GM23338 (cell line): ENCODE measurements around the gene RAPGEF4. TPM values are rescaled to one million over a fixed set of nuclear protein-coding genes. Genes with fewer than 3 reads are reported as not detected.

Experiments
- ATAC-seq: fragments of 200-7000 bp; cut with Tn5 transposase; 3 replicates; pipeline ENCODE4 v1.9.1; 2020
- DNase-seq: peaks from one replicate; pipeline ENCODE4 v3.0.0-alpha.2; 2015; ENCODE audit warnings: low spot score
- H2AFZ ChIP-seq: fragments of 200-600 bp; sonication (generic); 2 replicates; pipeline ENCODE4 v1.8.0; 2016; ENCODE audit warnings: antibody characterized with exemption, mild to moderate bottlenecking, moderate library complexity
- H3F3A ChIP-seq: fragments of 200-600 bp; sonication (generic); replicated peaks from 2 replicates; pipeline ENCODE4 v1.8.0; 2017; ENCODE audit warnings: antibody characterized with exemption, mixed run types, low read depth
- H3K27ac ChIP-seq: fragments of 200-600 bp; sonication (generic); 2 replicates; pipeline ENCODE4 v1.6.1; 2016; ENCODE audit warnings: low read depth
- H3K27me3 ChIP-seq: fragments of 200-600 bp; sonication (generic); 2 replicates; pipeline ENCODE4 v1.8.0; 2016; ENCODE audit warnings: mild to moderate bottlenecking, mixed run types, moderate library complexity; ENCODE audit not compliant: insufficient read depth
- H3K36me3 ChIP-seq: fragments of 200-600 bp; sonication (generic); 2 replicates; pipeline ENCODE4 v1.8.0; 2016; ENCODE audit warnings: mild to moderate bottlenecking; ENCODE audit not compliant: insufficient read depth
- H3K4me1 ChIP-seq: fragments of 200-600 bp; sonication (generic); 2 replicates; pipeline ENCODE4 v1.8.0; 2016; ENCODE audit warnings: mild to moderate bottlenecking, moderate library complexity; ENCODE audit not compliant: insufficient read depth
- H3K4me2 ChIP-seq: fragments of 200-600 bp; sonication (generic); 2 replicates; pipeline ENCODE4 v1.7.1; 2017; ENCODE audit warnings: mixed run types
- H3K4me3 ChIP-seq: fragments of 200-600 bp; sonication (generic); 2 replicates; pipeline ENCODE4 v1.6.1; 2016; ENCODE audit warnings: mixed run types
- H3K79me2 ChIP-seq: fragments of 200-600 bp; sonication (generic); replicated peaks from 2 replicates; pipeline ENCODE4 v1.8.0; 2017; ENCODE audit warnings: mild to moderate bottlenecking; ENCODE audit not compliant: insufficient read depth
- H3K9me2 ChIP-seq: fragments of 200-600 bp; sonication (generic); 2 replicates; pipeline ENCODE4 v1.8.0; 2017; ENCODE audit not compliant: insufficient read depth
- H4K20me1 ChIP-seq: fragments of 200-600 bp; sonication (generic); replicated peaks from 2 replicates; pipeline ENCODE4 v1.8.0; 2017; ENCODE audit warnings: mild to moderate bottlenecking; ENCODE audit not compliant: insufficient read depth
- H3K27ac Mint-ChIP-seq: 2 replicates; pipeline ENCODE4 v1.8.0; 2020; ENCODE audit warnings: inconsistent platforms, mild to moderate bottlenecking, moderate library complexity, mixed read lengths
- H3K27me3 Mint-ChIP-seq: 3 replicates; pipeline ENCODE4 v1.8.0; 2022; ENCODE audit warnings: low read depth, mild to moderate bottlenecking, moderate library complexity, mixed read lengths, inconsistent platforms; ENCODE audit not compliant: insufficient read depth, poor library complexity
- H3K36me3 Mint-ChIP-seq: 3 replicates; pipeline ENCODE4 v1.8.0; 2021; ENCODE audit warnings: low read depth, mild to moderate bottlenecking, inconsistent platforms, moderate library complexity, mixed read lengths
- H3K4me1 Mint-ChIP-seq: 3 replicates; pipeline ENCODE4 v1.8.0; 2020; ENCODE audit warnings: mild to moderate bottlenecking, inconsistent platforms, mixed read lengths
- H3K4me3 Mint-ChIP-seq: 3 replicates; pipeline ENCODE4 v1.8.0; 2021; ENCODE audit warnings: moderate library complexity, mild to moderate bottlenecking, inconsistent platforms, mixed read lengths
- H3K9me3 Mint-ChIP-seq: 3 replicates; pipeline ENCODE4 v1.8.0; 2020; ENCODE audit warnings: moderate library complexity, mild to moderate bottlenecking, inconsistent platforms, mixed read lengths
- CREB1 ChIP-seq: fragments of 250-450 bp; sonication (Bioruptor Pico); IDR thresholded peaks from 2 replicates; pipeline ENCODE4 v1.5.0; 2020; ENCODE audit warnings: low read depth, mild to moderate bottlenecking, moderate library complexity
- EZH2 ChIP-seq: fragments of 200-600 bp; sonication (generic); IDR thresholded peaks from one replicate; pipeline ENCODE4 v1.8.0; 2017; ENCODE audit warnings: antibody characterized with exemption, mild to moderate bottlenecking, low read depth; ENCODE audit not compliant: unreplicated experiment
- EZH2phosphoT487 ChIP-seq: fragments of 200-600 bp; sonication (generic); IDR thresholded peaks from one replicate; pipeline ENCODE4 v1.8.1; 2018; ENCODE audit warnings: antibody characterized with exemption; ENCODE audit not compliant: unreplicated experiment
- NANOG ChIP-seq: IDR thresholded peaks from 2 replicates; pipeline ENCODE4 v1.6.1; 2016; ENCODE audit warnings: antibody characterized with exemption, borderline replicate concordance
- POLR2AphosphoS5 ChIP-seq: IDR thresholded peaks from 2 replicates; pipeline ENCODE4 v1.6.1; 2016; ENCODE audit warnings: antibody characterized with exemption, low read depth
- STAT1 ChIP-seq: IDR thresholded peaks from one replicate; pipeline ENCODE4 v1.6.1; 2016; ENCODE audit warnings: antibody characterized with exemption; ENCODE audit not compliant: unreplicated experiment
- ZNF114 ChIP-seq: fragments of 250-450 bp; sonication (Bioruptor Pico); IDR thresholded peaks from 2 replicates; pipeline ENCODE4 v1.5.0; 2020; ENCODE audit warnings: mild to moderate bottlenecking, moderate library complexity
- ZNF331 ChIP-seq: fragments of 250-450 bp; sonication (Bioruptor Pico); IDR thresholded peaks from 2 replicates; pipeline ENCODE4 v1.5.0; 2020; ENCODE audit warnings: low read depth, mild to moderate bottlenecking, moderate library complexity
- polyA plus RNA-seq: library from polyadenylated mRNA; unstranded; fragments of >200 nt; fragmentation: Nextera tagmentation; extraction: Ambion mirVana; gene quantifications from 2 replicates; pipeline ENCODE4 v1.2.1, GENCODE V29; 2016
- total RNA-seq: library from RNA; depleted of rRNA; stranded (reverse); fragments of >200 nt; shearing (Covaris generic); gene quantifications from 2 replicates; pipeline ENCODE4 v1.2.3, GENCODE V29; 2014
- TF ChIP-seq, protein P1 (sequence below), 2 experiments: fragments of 200-600 bp in 1 of 2; sonication (generic) in 1 of 2; conservative IDR thresholded peaks; 2 replicates each; pipeline versions ENCODE4 v1.5.1 to v1.6.1; 2016 to 2017; ENCODE audit warnings: antibody characterized with exemption in 2 of 2, low read depth in 2 of 2, mild to moderate bottlenecking in 2 of 2, moderate library complexity in 1 of 2
- TF ChIP-seq, protein P2 (sequence below): fragments of 250-450 bp; sonication (Bioruptor Pico); IDR thresholded peaks from 2 replicates; pipeline ENCODE4 v1.5.0; 2020; ENCODE audit warnings: mild to moderate bottlenecking, moderate library complexity
- TF ChIP-seq, protein P3 (sequence below): IDR thresholded peaks from one replicate; pipeline ENCODE4 v1.6.1; 2018; ENCODE audit warnings: antibody characterized with exemption; ENCODE audit not compliant: unreplicated experiment

RAPGEF4 gene
- total and polyA plus RNA-seq, 2 experiments from 2014 or later: 1.7 to 4.7 TPM

GRCh38 chr2:172926785-172927640 lies 191.4 kb downstream of the RAPGEF4 start (continued):
- TF ChIP-seq ZNF331 (CRISPR knock-in tag) (no peak), NANOG (no peak), STAT1 (no peak), EZH2phosphoT487 (no peak), ZNF114 (CRISPR knock-in tag) (no peak)
- TF ChIP-seq, protein P1, sequence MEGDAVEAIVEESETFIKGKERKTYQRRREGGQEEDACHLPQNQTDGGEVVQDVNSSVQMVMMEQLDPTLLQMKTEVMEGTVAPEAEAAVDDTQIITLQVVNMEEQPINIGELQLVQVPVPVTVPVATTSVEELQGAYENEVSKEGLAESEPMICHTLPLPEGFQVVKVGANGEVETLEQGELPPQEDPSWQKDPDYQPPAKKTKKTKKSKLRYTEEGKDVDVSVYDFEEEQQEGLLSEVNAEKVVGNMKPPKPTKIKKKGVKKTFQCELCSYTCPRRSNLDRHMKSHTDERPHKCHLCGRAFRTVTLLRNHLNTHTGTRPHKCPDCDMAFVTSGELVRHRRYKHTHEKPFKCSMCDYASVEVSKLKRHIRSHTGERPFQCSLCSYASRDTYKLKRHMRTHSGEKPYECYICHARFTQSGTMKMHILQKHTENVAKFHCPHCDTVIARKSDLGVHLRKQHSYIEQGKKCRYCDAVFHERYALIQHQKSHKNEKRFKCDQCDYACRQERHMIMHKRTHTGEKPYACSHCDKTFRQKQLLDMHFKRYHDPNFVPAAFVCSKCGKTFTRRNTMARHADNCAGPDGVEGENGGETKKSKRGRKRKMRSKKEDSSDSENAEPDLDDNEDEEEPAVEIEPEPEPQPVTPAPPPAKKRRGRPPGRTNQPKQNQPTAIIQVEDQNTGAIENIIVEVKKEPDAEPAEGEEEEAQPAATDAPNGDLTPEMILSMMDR (conservative IDR thresholded peaks at IDR 0.05; ENCODE audit: low read depth in 2 of 2): no peak

- no peaks in the 10 kb centered on the region for H3K36me3 ChIP-seq
- ATAC-seq (no peak), DNase-seq (no peak)
- H3K4me1 ChIP-seq: peaks cover 21% of the 10 kb centered on the region
- Mint-ChIP-seq H3K4me3 (no peak overlapping the region), H3K27ac (no peak overlapping the region), H3K4me1 (peaks cover 18% of the 10 kb centered on the region), H3K36me3 (no peaks in the 10 kb centered on the region), H3K9me3 (no peaks in the 10 kb centered on the region), H3K27me3 (no peaks in the 10 kb centered on the region)
- H3K4me2 ChIP-seq: no peak overlapping the region
- no peak overlapping the region for H3K27ac ChIP-seq
- no peaks in the 10 kb centered on the region for H4K20me1 ChIP-seq
- H3K79me2 ChIP-seq: no peaks in the 10 kb centered on the region
- H3K9me2 ChIP-seq: peaks cover under 1% of the 10 kb centered on the region; the same call in 1 of the 2 replicates
- no peak overlapping the region for H3K4me3 ChIP-seq
- no peak overlapping the region for H2AFZ ChIP-seq
- H3K27me3 ChIP-seq: no peaks in the 10 kb centered on the region
- H3F3A ChIP-seq: no peaks in the 10 kb centered on the region
- no peak for TF ChIP-seq EZH2
- TF ChIP-seq, protein P2, sequence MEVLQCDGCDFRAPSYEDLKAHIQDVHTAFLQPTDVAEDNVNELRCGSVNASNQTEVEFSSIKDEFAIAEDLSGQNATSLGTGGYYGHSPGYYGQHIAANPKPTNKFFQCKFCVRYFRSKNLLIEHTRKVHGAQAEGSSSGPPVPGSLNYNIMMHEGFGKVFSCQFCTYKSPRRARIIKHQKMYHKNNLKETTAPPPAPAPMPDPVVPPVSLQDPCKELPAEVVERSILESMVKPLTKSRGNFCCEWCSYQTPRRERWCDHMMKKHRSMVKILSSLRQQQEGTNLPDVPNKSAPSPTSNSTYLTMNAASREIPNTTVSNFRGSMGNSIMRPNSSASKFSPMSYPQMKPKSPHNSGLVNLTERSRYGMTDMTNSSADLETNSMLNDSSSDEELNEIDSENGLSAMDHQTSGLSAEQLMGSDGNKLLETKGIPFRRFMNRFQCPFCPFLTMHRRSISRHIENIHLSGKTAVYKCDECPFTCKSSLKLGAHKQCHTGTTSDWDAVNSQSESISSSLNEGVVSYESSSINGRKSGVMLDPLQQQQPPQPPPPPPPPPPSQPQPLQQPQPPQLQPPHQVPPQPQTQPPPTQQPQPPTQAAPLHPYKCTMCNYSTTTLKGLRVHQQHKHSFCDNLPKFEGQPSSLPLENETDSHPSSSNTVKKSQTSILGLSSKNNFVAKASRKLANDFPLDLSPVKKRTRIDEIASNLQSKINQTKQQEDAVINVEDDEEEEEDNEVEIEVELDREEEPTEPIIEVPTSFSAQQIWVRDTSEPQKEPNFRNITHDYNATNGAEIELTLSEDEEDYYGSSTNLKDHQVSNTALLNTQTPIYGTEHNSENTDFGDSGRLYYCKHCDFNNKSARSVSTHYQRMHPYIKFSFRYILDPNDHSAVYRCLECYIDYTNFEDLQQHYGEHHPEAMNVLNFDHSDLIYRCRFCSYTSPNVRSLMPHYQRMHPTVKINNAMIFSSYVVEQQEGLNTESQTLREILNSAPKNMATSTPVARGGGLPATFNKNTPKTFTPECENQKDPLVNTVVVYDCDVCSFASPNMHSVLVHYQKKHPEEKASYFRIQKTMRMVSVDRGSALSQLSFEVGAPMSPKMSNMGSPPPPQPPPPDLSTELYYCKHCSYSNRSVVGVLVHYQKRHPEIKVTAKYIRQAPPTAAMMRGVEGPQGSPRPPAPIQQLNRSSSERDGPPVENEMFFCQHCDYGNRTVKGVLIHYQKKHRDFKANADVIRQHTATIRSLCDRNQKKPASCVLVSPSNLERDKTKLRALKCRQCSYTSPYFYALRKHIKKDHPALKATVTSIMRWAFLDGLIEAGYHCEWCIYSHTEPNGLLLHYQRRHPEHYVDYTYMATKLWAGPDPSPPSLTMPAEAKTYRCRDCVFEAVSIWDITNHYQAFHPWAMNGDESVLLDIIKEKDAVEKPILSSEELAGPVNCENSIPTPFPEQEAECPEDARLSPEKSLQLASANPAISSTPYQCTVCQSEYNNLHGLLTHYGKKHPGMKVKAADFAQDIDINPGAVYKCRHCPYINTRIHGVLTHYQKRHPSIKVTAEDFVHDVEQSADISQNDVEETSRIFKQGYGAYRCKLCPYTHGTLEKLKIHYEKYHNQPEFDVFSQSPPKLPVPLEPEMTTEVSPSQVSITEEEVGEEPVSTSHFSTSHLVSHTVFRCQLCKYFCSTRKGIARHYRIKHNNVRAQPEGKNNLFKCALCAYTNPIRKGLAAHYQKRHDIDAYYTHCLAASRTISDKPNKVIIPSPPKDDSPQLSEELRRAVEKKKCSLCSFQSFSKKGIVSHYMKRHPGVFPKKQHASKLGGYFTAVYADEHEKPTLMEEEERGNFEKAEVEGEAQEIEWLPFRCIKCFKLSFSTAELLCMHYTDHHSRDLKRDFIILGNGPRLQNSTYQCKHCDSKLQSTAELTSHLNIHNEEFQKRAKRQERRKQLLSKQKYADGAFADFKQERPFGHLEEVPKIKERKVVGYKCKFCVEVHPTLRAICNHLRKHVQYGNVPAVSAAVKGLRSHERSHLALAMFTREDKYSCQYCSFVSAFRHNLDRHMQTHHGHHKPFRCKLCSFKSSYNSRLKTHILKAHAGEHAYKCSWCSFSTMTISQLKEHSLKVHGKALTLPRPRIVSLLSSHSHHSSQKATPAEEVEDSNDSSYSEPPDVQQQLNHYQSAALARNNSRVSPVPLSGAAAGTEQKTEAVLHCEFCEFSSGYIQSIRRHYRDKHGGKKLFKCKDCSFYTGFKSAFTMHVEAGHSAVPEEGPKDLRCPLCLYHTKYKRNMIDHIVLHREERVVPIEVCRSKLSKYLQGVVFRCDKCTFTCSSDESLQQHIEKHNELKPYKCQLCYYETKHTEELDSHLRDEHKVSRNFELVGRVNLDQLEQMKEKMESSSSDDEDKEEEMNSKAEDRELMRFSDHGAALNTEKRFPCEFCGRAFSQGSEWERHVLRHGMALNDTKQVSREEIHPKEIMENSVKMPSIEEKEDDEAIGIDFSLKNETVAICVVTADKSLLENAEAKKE: no peak
- TF ChIP-seq, protein P3, sequence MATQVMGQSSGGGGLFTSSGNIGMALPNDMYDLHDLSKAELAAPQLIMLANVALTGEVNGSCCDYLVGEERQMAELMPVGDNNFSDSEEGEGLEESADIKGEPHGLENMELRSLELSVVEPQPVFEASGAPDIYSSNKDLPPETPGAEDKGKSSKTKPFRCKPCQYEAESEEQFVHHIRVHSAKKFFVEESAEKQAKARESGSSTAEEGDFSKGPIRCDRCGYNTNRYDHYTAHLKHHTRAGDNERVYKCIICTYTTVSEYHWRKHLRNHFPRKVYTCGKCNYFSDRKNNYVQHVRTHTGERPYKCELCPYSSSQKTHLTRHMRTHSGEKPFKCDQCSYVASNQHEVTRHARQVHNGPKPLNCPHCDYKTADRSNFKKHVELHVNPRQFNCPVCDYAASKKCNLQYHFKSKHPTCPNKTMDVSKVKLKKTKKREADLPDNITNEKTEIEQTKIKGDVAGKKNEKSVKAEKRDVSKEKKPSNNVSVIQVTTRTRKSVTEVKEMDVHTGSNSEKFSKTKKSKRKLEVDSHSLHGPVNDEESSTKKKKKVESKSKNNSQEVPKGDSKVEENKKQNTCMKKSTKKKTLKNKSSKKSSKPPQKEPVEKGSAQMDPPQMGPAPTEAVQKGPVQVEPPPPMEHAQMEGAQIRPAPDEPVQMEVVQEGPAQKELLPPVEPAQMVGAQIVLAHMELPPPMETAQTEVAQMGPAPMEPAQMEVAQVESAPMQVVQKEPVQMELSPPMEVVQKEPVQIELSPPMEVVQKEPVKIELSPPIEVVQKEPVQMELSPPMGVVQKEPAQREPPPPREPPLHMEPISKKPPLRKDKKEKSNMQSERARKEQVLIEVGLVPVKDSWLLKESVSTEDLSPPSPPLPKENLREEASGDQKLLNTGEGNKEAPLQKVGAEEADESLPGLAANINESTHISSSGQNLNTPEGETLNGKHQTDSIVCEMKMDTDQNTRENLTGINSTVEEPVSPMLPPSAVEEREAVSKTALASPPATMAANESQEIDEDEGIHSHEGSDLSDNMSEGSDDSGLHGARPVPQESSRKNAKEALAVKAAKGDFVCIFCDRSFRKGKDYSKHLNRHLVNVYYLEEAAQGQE: no peak
- no peak for TF ChIP-seq ZNF114 (CRISPR knock-in tag)
- no peak for TF ChIP-seq POLR2AphosphoS5
- TF ChIP-seq CREB1: no peak
These were observed 192.2 kb downstream of the RAPGEF4 start for GRCh38 chr2:172927641-172928357.
